ENCODE data around the gene PITPNM1.

The PITPNM1 gene

DNA sequence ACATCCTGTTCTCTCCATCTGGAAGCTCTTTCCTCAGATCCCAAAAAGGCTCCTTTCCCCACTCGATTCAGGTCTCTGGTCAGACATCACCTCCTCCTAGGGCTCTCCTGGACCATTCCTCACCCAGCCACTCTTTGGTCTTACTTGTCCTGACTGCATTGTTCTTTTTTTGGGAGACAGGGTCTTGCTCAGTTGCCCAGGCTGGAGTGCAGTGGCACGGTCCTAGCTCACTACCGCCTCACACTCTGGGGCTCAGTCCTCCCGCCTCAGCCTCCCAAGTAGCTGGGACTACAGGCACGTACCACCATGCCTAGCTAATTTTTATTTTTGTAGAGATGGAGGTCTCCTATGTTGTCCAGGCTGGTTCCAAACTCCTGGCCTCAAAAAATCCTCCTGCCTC is 59.6 kb downstream of the PITPNM1 start:
- TF ChIP-seq, protein P1, sequence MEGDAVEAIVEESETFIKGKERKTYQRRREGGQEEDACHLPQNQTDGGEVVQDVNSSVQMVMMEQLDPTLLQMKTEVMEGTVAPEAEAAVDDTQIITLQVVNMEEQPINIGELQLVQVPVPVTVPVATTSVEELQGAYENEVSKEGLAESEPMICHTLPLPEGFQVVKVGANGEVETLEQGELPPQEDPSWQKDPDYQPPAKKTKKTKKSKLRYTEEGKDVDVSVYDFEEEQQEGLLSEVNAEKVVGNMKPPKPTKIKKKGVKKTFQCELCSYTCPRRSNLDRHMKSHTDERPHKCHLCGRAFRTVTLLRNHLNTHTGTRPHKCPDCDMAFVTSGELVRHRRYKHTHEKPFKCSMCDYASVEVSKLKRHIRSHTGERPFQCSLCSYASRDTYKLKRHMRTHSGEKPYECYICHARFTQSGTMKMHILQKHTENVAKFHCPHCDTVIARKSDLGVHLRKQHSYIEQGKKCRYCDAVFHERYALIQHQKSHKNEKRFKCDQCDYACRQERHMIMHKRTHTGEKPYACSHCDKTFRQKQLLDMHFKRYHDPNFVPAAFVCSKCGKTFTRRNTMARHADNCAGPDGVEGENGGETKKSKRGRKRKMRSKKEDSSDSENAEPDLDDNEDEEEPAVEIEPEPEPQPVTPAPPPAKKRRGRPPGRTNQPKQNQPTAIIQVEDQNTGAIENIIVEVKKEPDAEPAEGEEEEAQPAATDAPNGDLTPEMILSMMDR (IDR thresholded peaks at IDR 0.05; ENCODE audit: low read depth, low read length), result no peak
- no peak for DNase-seq (ENCODE audit: extremely low read depth, low read depth)

DNA sequence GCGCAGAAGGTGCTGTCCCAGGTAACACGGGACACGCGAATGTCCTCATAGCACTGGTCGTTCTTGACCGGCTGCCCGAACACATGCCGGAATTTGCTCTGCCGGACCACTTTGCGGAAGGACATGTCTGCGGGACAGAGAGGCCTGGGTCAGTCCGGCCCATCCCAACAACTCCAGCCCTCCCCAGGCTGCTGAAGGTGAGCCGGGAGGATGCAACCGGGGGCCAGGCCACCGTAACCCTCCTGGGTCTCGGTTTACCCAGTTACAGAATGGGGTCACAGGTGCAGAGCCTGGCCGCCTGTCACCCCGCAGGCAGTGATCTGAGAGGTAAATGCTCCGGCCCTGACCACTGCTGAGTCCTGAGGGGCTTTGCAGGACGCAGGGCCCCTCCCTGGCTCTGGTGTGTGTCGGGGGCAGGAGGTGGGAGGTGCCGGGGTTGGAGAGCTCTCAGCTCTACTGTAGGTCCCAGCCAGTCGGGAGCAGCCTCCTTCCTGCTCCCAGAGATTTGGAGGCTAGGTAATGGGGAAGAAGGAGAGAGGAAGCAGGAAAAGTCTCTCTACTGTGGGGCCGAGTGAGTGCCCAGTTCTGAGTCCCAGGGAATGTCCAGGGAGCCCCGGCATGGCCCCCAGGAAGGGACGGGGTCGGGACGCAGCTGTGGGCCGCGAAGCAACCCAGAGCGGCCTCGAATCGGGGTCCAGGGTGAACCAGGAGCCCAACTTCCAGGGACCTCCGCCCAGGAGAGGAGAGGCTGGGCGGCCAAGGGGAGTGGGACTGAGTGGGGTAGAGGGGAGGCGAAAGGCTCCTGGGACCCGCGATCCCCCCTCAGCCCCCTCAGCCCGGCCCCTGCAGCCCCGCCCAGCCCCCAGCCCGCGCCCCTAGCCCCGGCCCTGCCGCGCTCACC is 62.4 kb downstream of the PITPNM1 start:
- TF ChIP-seq, protein P1 (IDR thresholded peaks at IDR 0.05; ENCODE audit: low read depth, low read length), result no peak
- DNase-seq (ENCODE audit: extremely low read depth, low read depth), result no peak

Measured in AG09319 (cell line).